Measurements from ENCODE around the gene PRSS33.

The PRSS33 gene

GRCh38 chr16:2755158-2755557 is 32.2 kb downstream of the PRSS33 start:
- Histone ChIP-seq H3K9me2 (replicated peaks; ENCODE audit: low read depth, low read length) (no peaks in the 10 kb centered on the region), H2AFZ (ENCODE audit: low read length) (no peak overlapping the region), H3K4me1 (ENCODE audit: insufficient read depth, low read length, poor library complexity, severe bottlenecking) (peaks cover 21% of the 10 kb centered on the region), H3K27me3 (ENCODE audit: insufficient read depth, low read length, poor library complexity, severe bottlenecking) (no peaks in the 10 kb centered on the region), H3K79me2 (ENCODE audit: insufficient read depth, low read length) (peaks cover 86% of the 10 kb centered on the region), H4K20me1 (ENCODE audit: insufficient read depth, low read length, poor library complexity, severe bottlenecking) (peaks cover 68% of the 10 kb centered on the region), H3K9me3 (ENCODE audit: insufficient read depth, low read depth, low read length) (no peaks in the 10 kb centered on the region), H3K4me3 (ENCODE audit: low read length, poor library complexity, severe bottlenecking) (peak overlapping the region; percentile 97), H3F3A (ENCODE audit: low read depth) (no peaks in the 10 kb centered on the region), H3K4me2 (ENCODE audit: low read depth, low read length, poor library complexity, severe bottlenecking) (peak overlapping the region; percentile 98), H3K36me3 (ENCODE audit: insufficient read depth, low read length) (peaks cover 33% of the 10 kb centered on the region; the same call in 1 of the 2 replicates), H3K9ac (ENCODE audit: low read depth, low read length, poor library complexity, severe bottlenecking) (peak overlapping the region; percentile 99)
- TF ChIP-seq, protein P1, sequence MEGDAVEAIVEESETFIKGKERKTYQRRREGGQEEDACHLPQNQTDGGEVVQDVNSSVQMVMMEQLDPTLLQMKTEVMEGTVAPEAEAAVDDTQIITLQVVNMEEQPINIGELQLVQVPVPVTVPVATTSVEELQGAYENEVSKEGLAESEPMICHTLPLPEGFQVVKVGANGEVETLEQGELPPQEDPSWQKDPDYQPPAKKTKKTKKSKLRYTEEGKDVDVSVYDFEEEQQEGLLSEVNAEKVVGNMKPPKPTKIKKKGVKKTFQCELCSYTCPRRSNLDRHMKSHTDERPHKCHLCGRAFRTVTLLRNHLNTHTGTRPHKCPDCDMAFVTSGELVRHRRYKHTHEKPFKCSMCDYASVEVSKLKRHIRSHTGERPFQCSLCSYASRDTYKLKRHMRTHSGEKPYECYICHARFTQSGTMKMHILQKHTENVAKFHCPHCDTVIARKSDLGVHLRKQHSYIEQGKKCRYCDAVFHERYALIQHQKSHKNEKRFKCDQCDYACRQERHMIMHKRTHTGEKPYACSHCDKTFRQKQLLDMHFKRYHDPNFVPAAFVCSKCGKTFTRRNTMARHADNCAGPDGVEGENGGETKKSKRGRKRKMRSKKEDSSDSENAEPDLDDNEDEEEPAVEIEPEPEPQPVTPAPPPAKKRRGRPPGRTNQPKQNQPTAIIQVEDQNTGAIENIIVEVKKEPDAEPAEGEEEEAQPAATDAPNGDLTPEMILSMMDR (conservative IDR thresholded peaks at IDR 0.05; ENCODE audit: low read length): no peak
- no peak for TF ChIP-seq EZH2phosphoT487 (IDR thresholded peaks at IDR 0.05; ENCODE audit: borderline replicate concordance)

GRCh38 chr16:2753733-2754020 is 33.7 kb downstream of the PRSS33 start:
- Histone ChIP-seq H3K4me1 (ENCODE audit: insufficient read depth, low read length, poor library complexity, severe bottlenecking) (peaks cover 25% of the 10 kb centered on the region), H3K79me2 (ENCODE audit: insufficient read depth, low read length) (peaks cover 71% of the 10 kb centered on the region), H3F3A (ENCODE audit: low read depth) (no peaks in the 10 kb centered on the region), H4K20me1 (ENCODE audit: insufficient read depth, low read length, poor library complexity, severe bottlenecking) (peaks cover 53% of the 10 kb centered on the region), H2AFZ (ENCODE audit: low read length) (no peak overlapping the region), H3K9me2 (replicated peaks; ENCODE audit: low read depth, low read length) (no peaks in the 10 kb centered on the region), H3K9ac (ENCODE audit: low read depth, low read length, poor library complexity, severe bottlenecking) (peak overlapping the region; percentile 99), H3K27me3 (ENCODE audit: insufficient read depth, low read length, poor library complexity, severe bottlenecking) (no peaks in the 10 kb centered on the region), H3K9me3 (ENCODE audit: insufficient read depth, low read depth, low read length) (no peaks in the 10 kb centered on the region), H3K36me3 (ENCODE audit: insufficient read depth, low read length) (peaks cover 19% of the 10 kb centered on the region; the same call in 1 of the 2 replicates), H3K4me2 (ENCODE audit: low read depth, low read length, poor library complexity, severe bottlenecking) (peak overlapping the region; percentile 98), H3K4me3 (ENCODE audit: low read length, poor library complexity, severe bottlenecking) (peak overlapping the region; percentile 97)
- TF ChIP-seq, protein P1 (conservative IDR thresholded peaks at IDR 0.05; ENCODE audit: low read length): no peak
- no peak for TF ChIP-seq EZH2phosphoT487 (IDR thresholded peaks at IDR 0.05; ENCODE audit: borderline replicate concordance)

DNA sequence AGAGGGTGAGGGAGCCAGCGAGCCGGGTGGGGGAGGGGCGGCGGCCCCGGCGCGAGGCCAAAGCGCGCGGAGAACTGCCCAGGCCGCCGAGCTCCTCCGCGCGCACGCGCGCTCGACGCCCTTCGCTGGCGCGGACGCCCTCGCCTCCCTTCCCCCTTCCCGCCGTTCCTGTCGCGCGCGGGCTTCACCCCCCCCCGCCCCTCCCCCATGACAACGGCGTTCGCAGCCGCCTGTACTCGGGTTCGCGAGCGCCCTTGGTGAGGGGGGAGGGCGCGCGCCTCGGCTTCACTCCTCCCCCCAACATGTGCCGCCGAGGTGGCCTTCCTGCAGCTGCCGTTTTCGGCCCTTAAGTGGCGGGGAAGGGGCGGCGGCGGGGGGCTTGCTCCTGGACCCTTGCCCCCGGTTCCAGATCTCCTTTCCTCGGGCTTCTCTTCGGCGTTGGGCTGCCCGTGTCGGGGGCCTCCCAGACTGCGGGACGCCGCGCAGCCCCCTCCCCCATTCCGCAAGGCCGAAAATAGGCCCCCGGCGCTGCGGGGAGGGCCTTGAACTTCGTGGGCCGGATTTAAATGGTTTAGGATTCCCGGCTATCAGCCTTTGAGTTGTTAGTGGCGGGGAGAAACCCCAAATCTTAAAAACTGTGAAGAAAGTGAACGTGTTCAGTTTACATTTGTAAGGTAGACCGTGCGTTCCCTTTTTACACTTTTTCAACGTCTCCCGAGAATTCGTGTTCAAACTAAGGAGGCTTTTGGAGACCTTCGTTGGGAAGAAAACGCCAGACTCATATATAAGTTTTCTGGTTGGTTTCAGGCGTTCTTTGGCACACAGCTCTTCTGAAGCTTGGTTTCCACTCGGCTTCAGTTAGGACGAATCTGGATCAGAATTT is 34.3 kb downstream of the PRSS33 start:
- H3K36me3 ChIP-seq (ENCODE audit: insufficient read depth, low read length): peaks cover 13% of the 10 kb centered on the region; the same call in 1 of the 2 replicates
- peaks cover 65% of the 10 kb centered on the region for H3K79me2 ChIP-seq (ENCODE audit: insufficient read depth, low read length)
- no peaks in the 10 kb centered on the region for H3K9me3 ChIP-seq (ENCODE audit: insufficient read depth, low read depth, low read length)
- peak overlapping the region; percentile 99 for H3K9ac ChIP-seq (ENCODE audit: low read depth, low read length, poor library complexity, severe bottlenecking)
- H3K27me3 ChIP-seq (ENCODE audit: insufficient read depth, low read length, poor library complexity, severe bottlenecking): no peaks in the 10 kb centered on the region
- no peaks in the 10 kb centered on the region for H3K9me2 ChIP-seq (replicated peaks; ENCODE audit: low read depth, low read length)
- H4K20me1 ChIP-seq (ENCODE audit: insufficient read depth, low read length, poor library complexity, severe bottlenecking): peaks cover 48% of the 10 kb centered on the region
- H3K4me3 ChIP-seq (ENCODE audit: low read length, poor library complexity, severe bottlenecking): peak overlapping the region; percentile 97
- no peaks in the 10 kb centered on the region for H3F3A ChIP-seq (ENCODE audit: low read depth)
- peak overlapping the region; percentile 98 for H3K4me2 ChIP-seq (ENCODE audit: low read depth, low read length, poor library complexity, severe bottlenecking)
- H2AFZ ChIP-seq (ENCODE audit: low read length): no peak overlapping the region
- no peak for TF ChIP-seq EZH2phosphoT487 (IDR thresholded peaks at IDR 0.05; ENCODE audit: borderline replicate concordance)
- TF ChIP-seq, protein P1 (conservative IDR thresholded peaks at IDR 0.05; ENCODE audit: low read length): no peak
- peaks cover 25% of the 10 kb centered on the region for H3K4me1 ChIP-seq (ENCODE audit: insufficient read depth, low read length, poor library complexity, severe bottlenecking)

All from Loucy (cell line).